WI38 (cell line): ENCODE data around the gene KANK2.

Experiments used
- H3K4me3 ChIP-seq: 2 replicates; pipeline ENCODE4 v1.5.1; 2011; ENCODE audit warnings: low read depth, mild to moderate bottlenecking, control low read depth, low read length
- CTCF ChIP-seq: IDR thresholded peaks from 2 replicates; pipeline ENCODE4 v1.5.1; 2012; ENCODE audit warnings: low read depth, mild to moderate bottlenecking, control low read depth, low read length

KANK2 gene

GRCh38 chr19:11208561-11209471 is 11.5 kb upstream of the KANK2 start:
- no peak for TF ChIP-seq CTCF
- no peak overlapping the region for H3K4me3 ChIP-seq

- no peak overlapping the region for H3K4me3 ChIP-seq
- TF ChIP-seq CTCF, result no peak
Measured at GRCh38 chr19:11205939-11206570, 8.7 kb upstream of the KANK2 start.

GRCh38 chr19:11204943-11205349 is 7.6 kb upstream of the KANK2 start:
- no peak overlapping the region for H3K4me3 ChIP-seq
- TF ChIP-seq CTCF, result no peak

- no peak for TF ChIP-seq CTCF
- no peak overlapping the region for H3K4me3 ChIP-seq
Measured at GRCh38 chr19:11204076-11204602, 6.8 kb upstream of the KANK2 start.

DNA sequence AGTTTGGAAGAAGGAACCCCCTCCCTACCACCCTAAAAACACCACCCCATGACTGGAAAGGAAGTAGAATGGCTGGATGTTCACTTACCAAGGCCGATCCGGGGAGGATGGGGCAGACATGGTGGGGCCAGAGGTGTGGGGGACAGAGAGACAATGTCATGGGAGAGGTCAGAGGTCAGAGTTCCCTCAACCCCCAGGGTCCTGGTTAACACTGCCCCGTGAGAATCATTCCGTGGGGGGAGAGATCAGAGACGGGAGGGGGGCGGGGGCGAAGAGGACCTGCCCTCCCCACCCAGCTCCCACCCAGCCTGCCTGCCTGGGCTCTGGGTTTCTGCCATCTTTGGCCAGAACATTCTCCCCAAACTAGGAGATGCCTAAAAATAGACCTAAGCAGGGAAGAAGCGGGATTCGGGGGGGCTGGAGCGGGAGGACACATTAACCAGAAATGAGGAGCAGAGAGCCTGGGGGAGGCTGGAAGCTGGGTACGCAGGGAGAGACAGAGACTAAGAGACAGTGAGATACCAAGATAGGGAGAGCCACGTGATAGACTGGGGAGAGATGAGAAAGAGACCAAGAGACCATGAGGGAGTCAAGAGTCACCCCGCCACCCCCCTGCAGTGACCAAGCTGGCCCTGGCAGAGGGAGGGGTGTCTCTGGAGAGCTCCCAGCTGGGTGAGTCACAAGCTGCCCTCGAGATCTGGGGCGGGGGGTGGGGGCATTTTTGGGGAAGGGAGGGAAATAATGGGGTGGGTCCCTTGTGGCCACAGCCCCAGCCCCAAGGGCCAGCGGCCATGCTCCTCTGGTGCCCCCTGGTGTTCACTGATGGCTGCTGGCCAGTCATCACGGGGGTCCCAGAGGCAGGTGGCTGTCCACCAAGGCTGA is 6.1 kb upstream of the KANK2 start:
- peak; percentile 84 for TF ChIP-seq CTCF
- H3K4me3 ChIP-seq, result no peak overlapping the region

DNA sequence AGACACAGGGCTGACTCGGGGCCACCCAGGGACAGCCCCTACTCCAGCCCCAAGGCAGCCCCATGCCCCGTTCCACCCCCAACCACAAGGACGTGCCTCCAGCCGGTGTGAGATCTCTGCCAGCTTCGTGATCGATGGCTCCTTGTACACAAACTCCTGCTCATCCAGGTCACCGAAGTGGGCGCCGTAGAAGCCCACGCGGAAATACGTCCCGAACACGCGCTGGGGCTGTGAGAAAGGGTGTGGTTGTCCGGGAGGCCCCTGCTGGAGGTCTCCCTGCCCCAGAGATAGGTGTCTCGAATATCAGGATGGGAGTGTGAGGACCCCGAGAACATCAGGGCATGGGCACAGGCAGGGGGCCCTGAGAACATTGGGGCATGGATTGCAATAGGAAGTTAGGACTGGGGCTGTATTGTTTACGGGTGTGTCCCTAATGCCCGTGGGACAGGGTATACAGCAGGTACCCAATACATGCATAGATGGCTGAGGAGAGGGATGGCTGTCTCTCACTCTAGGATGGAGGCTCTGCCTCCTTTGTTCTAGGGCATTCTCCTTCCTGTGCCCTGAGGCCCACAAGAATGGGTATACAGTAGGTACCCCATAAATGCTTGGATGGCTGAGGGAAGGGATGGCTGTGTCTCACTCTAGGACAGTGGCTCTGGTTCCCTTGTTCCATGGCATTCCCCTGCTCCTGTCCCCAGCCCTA is 5.3 kb upstream of the KANK2 start:
- H3K4me3 ChIP-seq, result no peak overlapping the region
- TF ChIP-seq CTCF, result no peak
